CD4-positive, alpha-beta T cell treated with Interleukin-17A for 1 hour (primary cell): ENCODE measurements around the gene IL17RB.

Experiments used
- DNase-seq: peaks from one replicate; pipeline ENCODE4 v3.0.0-alpha.2; 2020

The IL17RB gene

GRCh38 chr3:53846134-53846850, at the start of gene IL17RB, which contains the start of gene CHDH:
TSS of gene IL17RB (plus strand) at chr3:53846568. CDS start at chr3:53846589, 21 bp downstream.
TSS of gene CHDH (minus strand) at chr3:53846419. CDS start at chr3:53824008, 22,411 bp downstream.
- no peak for DNase-seq

GRCh38 chr3:53798144-53798543, 48.2 kb upstream of the IL17RB start:
- no peak for DNase-seq

- no peak for DNase-seq
Observed at GRCh38 chr3:53799338-53799865, 47.0 kb upstream of the IL17RB start.

- no peak for DNase-seq
Observed at GRCh38 chr3:53800041-53800906, 46.1 kb upstream of the IL17RB start.

- no peak for DNase-seq
Observed at GRCh38 chr3:53801319-53801718, 45.0 kb upstream of the IL17RB start.

GRCh38 chr3:53802256-53802880, 44.0 kb upstream of the IL17RB start:
- DNase-seq: no peak

GRCh38 chr3:53803124-53803815, 43.1 kb upstream of the IL17RB start:
- no peak for DNase-seq

GRCh38 chr3:53803816-53804695, 42.3 kb upstream of the IL17RB start:
- DNase-seq: no peak

GRCh38 chr3:53804697-53805462, 41.5 kb upstream of the IL17RB start:
- no peak for DNase-seq

- DNase-seq: no peak
Observed at GRCh38 chr3:53805463-53806159, 40.8 kb upstream of the IL17RB start.

GRCh38 chr3:53806182-53807116, 39.9 kb upstream of the IL17RB start:
- DNase-seq: no peak

- DNase-seq: no peak
Observed at GRCh38 chr3:53807117-53807810, 39.1 kb upstream of the IL17RB start.

- no peak for DNase-seq
Observed at GRCh38 chr3:53808496-53808895, 37.9 kb upstream of the IL17RB start.

- no peak for DNase-seq
Observed at GRCh38 chr3:53809267-53809666, 37.1 kb upstream of the IL17RB start.

GRCh38 chr3:53809764-53810400, 36.5 kb upstream of the IL17RB start:
- DNase-seq: no peak

GRCh38 chr3:53811143-53811927, 35.0 kb upstream of the IL17RB start:
- DNase-seq: no peak

- DNase-seq: no peak
Observed at GRCh38 chr3:53812434-53812833, 33.9 kb upstream of the IL17RB start.
